GM19372 (cell line): ENCODE measurements around the gene STARD8.
"Not testable (repeated sequence)": the region's sequence is repeated elsewhere in the genome, so short reads cannot be mapped to it uniquely, and the experiment has no call there.

Experiments used
- ATAC-seq: cut with Tn5 transposase; IDR thresholded peaks from one replicate; pipeline ENCODE4 v1.9.1; 2021; ENCODE audit warnings: mild to moderate bottlenecking, low read depth, moderate library complexity; ENCODE audit not compliant: unreplicated experiment

Gene STARD8

GRCh38 chrX:68686097-68686977, 38.9 kb downstream of the STARD8 start:
- no peak for ATAC-seq

GRCh38 chrX:68688931-68689330, 41.5 kb downstream of the STARD8 start:
- not testable (repeated sequence) for ATAC-seq

- ATAC-seq: no peak
These were observed 43.6 kb downstream of the STARD8 start for GRCh38 chrX:68690936-68691501.

- ATAC-seq: no peak
These were observed 44.5 kb downstream of the STARD8 start for GRCh38 chrX:68691921-68692320.

- no peak for ATAC-seq
These were observed 45.2 kb downstream of the STARD8 start for GRCh38 chrX:68692651-68693050.

GRCh38 chrX:68693481-68694434, 46.3 kb downstream of the STARD8 start:
- ATAC-seq: peak; percentile 16

GRCh38 chrX:68694435-68695205, 47.2 kb downstream of the STARD8 start:
- ATAC-seq: peak; percentile 57

GRCh38 chrX:68695206-68695845, 47.9 kb downstream of the STARD8 start:
- no peak for ATAC-seq

- no peak for ATAC-seq
These were observed 49.0 kb downstream of the STARD8 start for GRCh38 chrX:68696267-68696990.

- ATAC-seq: no peak
These were observed 49.6 kb downstream of the STARD8 start for GRCh38 chrX:68697036-68697435.

GRCh38 chrX:68697465-68698125, 50.1 kb downstream of the STARD8 start:
- no peak for ATAC-seq

- ATAC-seq: no peak
These were observed 51.5 kb downstream of the STARD8 start for GRCh38 chrX:68698942-68699341.

GRCh38 chrX:68699960-68700746, 52.7 kb downstream of the STARD8 start:
- no peak for ATAC-seq

- no peak for ATAC-seq
These were observed 55.9 kb downstream of the STARD8 start for GRCh38 chrX:68703369-68703768.

GRCh38 chrX:68703846-68704245, 56.4 kb downstream of the STARD8 start:
- ATAC-seq: no peak

- ATAC-seq: no peak
These were observed 58.5 kb downstream of the STARD8 start for GRCh38 chrX:68705986-68706385.

- ATAC-seq: no peak
These were observed 61.2 kb downstream of the STARD8 start for GRCh38 chrX:68708503-68709290.
